IMR-90 (cell line): Measurements from ENCODE around the gene TCERG1L. TPM values are rescaled to one million over a fixed set of nuclear protein-coding genes. Genes with fewer than 3 reads are reported as not detected.

Experiments used
- ATAC-seq: fragments of 200-7000 bp; cut with Tn5 transposase; 2 replicates; pipeline ENCODE4 v1.9.1; 2020; ENCODE audit warnings: low read depth, mild to moderate bottlenecking, moderate library complexity
- BruUV-seq: library from RNA; stranded (reverse); fragments of 400-500 nt; replicated peaks from 2 replicates; lab custom pipeline; 2021; lab: Mats Ljungman, UMichigan
- CTCF ChIA-PET: fragments of 300-600 bp; formaldehyde crosslinking; extraction: SDS; loops from one replicate; lab custom pipeline; 2021; ENCODE audit warnings: antibody characterized with exemption; lab: Yijun Ruan, JAX
- POLR2A ChIA-PET: fragments of 300-600 bp; sonication (Branson Sonifier 250); formaldehyde crosslinking; loops from one replicate; lab custom pipeline; 2022; ENCODE audit warnings: antibody characterized with exemption; ENCODE audit not compliant: unreplicated experiment; lab: Charles Lee
- DNase-seq: peaks from one replicate; pipeline ENCODE4 v3.0.0; 2013
- H2AFZ ChIP-seq: replicated peaks from 2 replicates; pipeline ENCODE3; 2013; ENCODE audit warnings: low read length, mild to moderate bottlenecking; ENCODE audit not compliant: poor library complexity
- H2AK5ac ChIP-seq: 2 replicates; pipeline ENCODE4 v1.6.1; 2013; ENCODE audit warnings: low read depth, low read length, inconsistent platforms
- H2AK9ac ChIP-seq: replicated peaks from 2 replicates; pipeline ENCODE3; 2013; ENCODE audit warnings: mild to moderate bottlenecking, low read depth, low read length, moderate library complexity; ENCODE audit not compliant: poor library complexity
- H2BK120ac ChIP-seq: 2 replicates; pipeline ENCODE4 v1.6.1; 2013; ENCODE audit warnings: low read depth, low read length, inconsistent platforms
- H2BK15ac ChIP-seq: 3 replicates; pipeline ENCODE4 v1.6.1; 2013; ENCODE audit warnings: low read depth, low read length, inconsistent platforms
- H2BK20ac ChIP-seq: 2 replicates; pipeline ENCODE4 v1.6.1; 2013; ENCODE audit warnings: low read depth, mild to moderate bottlenecking, inconsistent platforms, low read length, moderate library complexity
- H2BK5ac ChIP-seq: 2 replicates; pipeline ENCODE4 v1.6.1; 2013; ENCODE audit warnings: mild to moderate bottlenecking, low read depth, low read length, inconsistent platforms; ENCODE audit not compliant: poor library complexity, severe bottlenecking
- H3K14ac ChIP-seq: replicated peaks from 2 replicates; pipeline ENCODE4 v1.6.1; 2013; ENCODE audit warnings: low read depth, low read length, inconsistent platforms
- H3K18ac ChIP-seq: 2 replicates; pipeline ENCODE4 v1.6.1; 2013; ENCODE audit warnings: low read depth, low read length, control low read depth
- H3K23ac ChIP-seq: 2 replicates; pipeline ENCODE4 v1.6.1; 2013; ENCODE audit warnings: low read depth, low read length, inconsistent platforms
- H3K27ac ChIP-seq: 2 replicates; pipeline ENCODE4 v1.5.1; 2013; ENCODE audit warnings: mild to moderate bottlenecking, control low read depth, low read length; ENCODE audit not compliant: insufficient read depth
- H3K27me3 ChIP-seq: 2 replicates; pipeline ENCODE4 v1.6.1; 2013; ENCODE audit warnings: low read length; ENCODE audit not compliant: control insufficient read depth, insufficient read depth
- H3K36me3 ChIP-seq: 2 replicates; pipeline ENCODE4 v1.6.1; 2013; ENCODE audit warnings: low read length, mixed read lengths; ENCODE audit not compliant: control insufficient read depth, insufficient read depth
- H3K4ac ChIP-seq: 2 replicates; pipeline ENCODE4 v1.6.1; 2013; ENCODE audit warnings: low read depth, low read length, inconsistent platforms
- H3K4me1 ChIP-seq: 2 replicates; pipeline ENCODE4 v1.6.1; 2013; ENCODE audit warnings: low read length, mixed read lengths; ENCODE audit not compliant: control insufficient read depth, insufficient read depth
- H3K4me2 ChIP-seq: 2 replicates; pipeline ENCODE4 v1.6.1; 2013; ENCODE audit warnings: low read depth, mild to moderate bottlenecking, control low read depth, low read length, moderate library complexity
- H3K4me3 ChIP-seq: 2 replicates; pipeline ENCODE4 v1.5.1; 2013; ENCODE audit warnings: low read depth, mild to moderate bottlenecking, control low read depth, low read length, moderate library complexity; ENCODE audit not compliant: insufficient read depth
- H3K56ac ChIP-seq: 2 replicates; pipeline ENCODE4 v1.6.1; 2013; ENCODE audit warnings: low read length, inconsistent platforms; ENCODE audit not compliant: insufficient read depth; ENCODE audit errors: extremely low read depth
- H3K79me1 ChIP-seq, 2 experiments: 2 replicates each; pipeline ENCODE4 v1.6.1; 2013; ENCODE audit warnings: low read length in 2 of 2, inconsistent platforms in 1 of 2, low read depth in 1 of 2
- H3K9ac ChIP-seq: 2 replicates; pipeline ENCODE4 v1.6.1; 2013; ENCODE audit warnings: low read depth, low read length, control low read depth
- H3K9me1 ChIP-seq: 2 replicates; pipeline ENCODE4 v1.6.1; 2013; ENCODE audit warnings: low read length, inconsistent platforms; ENCODE audit not compliant: insufficient read depth
- H3K9me3 ChIP-seq: 2 replicates; pipeline ENCODE4 v1.6.1; 2013; ENCODE audit warnings: low read length; ENCODE audit not compliant: control insufficient read depth, insufficient read depth
- H4K20me1 ChIP-seq: 2 replicates; pipeline ENCODE4 v1.6.1; 2013; ENCODE audit warnings: low read length, inconsistent platforms; ENCODE audit not compliant: insufficient read depth
- H4K5ac ChIP-seq: 2 replicates; pipeline ENCODE4 v1.6.1; 2013; ENCODE audit warnings: mild to moderate bottlenecking, low read depth, low read length, control low read depth
- H4K8ac ChIP-seq, 2 experiments: 2 replicates each; pipeline ENCODE4 v1.6.1; 2013; ENCODE audit warnings: low read depth in 2 of 2, low read length in 2 of 2, control low read depth in 1 of 2, inconsistent platforms in 1 of 2
- H4K91ac ChIP-seq: 2 replicates; pipeline ENCODE4 v1.6.1; 2013; ENCODE audit warnings: low read depth, low read length, inconsistent platforms; ENCODE audit not compliant: insufficient read depth
- CEBPB ChIP-seq: IDR thresholded peaks from 2 replicates; pipeline ENCODE4 v1.6.1; 2012; ENCODE audit warnings: low read depth, low read length, improper control_type of control experiment
- ELK1 ChIP-seq: fragments of 150-350 bp; IDR thresholded peaks from 2 replicates; pipeline ENCODE4 v1.6.1; 2016; ENCODE audit warnings: low read depth, mild to moderate bottlenecking, low read length, moderate library complexity, borderline replicate concordance
- FOS ChIP-seq: fragments of 150-350 bp; IDR thresholded peaks from 2 replicates; pipeline ENCODE4 v1.6.1; 2016; ENCODE audit warnings: low read depth, low read length
- MAFK ChIP-seq: IDR thresholded peaks from 2 replicates; pipeline ENCODE4 v1.6.1; 2012; ENCODE audit warnings: low read depth, low read length, improper control_type of control experiment
- MAZ ChIP-seq: IDR thresholded peaks from 2 replicates; pipeline ENCODE4 v1.6.1; 2012; ENCODE audit warnings: low read depth, mild to moderate bottlenecking, low read length, improper control_type of control experiment, moderate library complexity, borderline replicate concordance
- MXI1 ChIP-seq: IDR thresholded peaks from 2 replicates; pipeline ENCODE4 v1.6.1; 2012; ENCODE audit warnings: low read depth, mild to moderate bottlenecking, low read length, moderate library complexity, borderline replicate concordance
- POLR2A ChIP-seq: IDR thresholded peaks from 2 replicates; pipeline ENCODE4 v1.6.1; 2012; ENCODE audit warnings: mild to moderate bottlenecking, low read depth, low read length
- RAD21 ChIP-seq: IDR thresholded peaks from 2 replicates; pipeline ENCODE4 v1.6.1; 2012; ENCODE audit warnings: low read length, improper control_type of control experiment
- RCOR1 ChIP-seq: IDR thresholded peaks from 2 replicates; pipeline ENCODE4 v1.6.1; 2012; ENCODE audit warnings: mild to moderate bottlenecking, low read length, improper control_type of control experiment; ENCODE audit not compliant: insufficient replicate concordance
- WGBS, 2 experiments: methylation state at CpG; one replicate each; pipeline versions ENCODE4 v1.1.5 to v1.1.7; 2013; ENCODE audit warnings: missing lambda C conversion rate in 2 of 2; ENCODE audit not compliant: insufficient read length in 1 of 2; ENCODE audit errors: extremely low coverage in 2 of 2; 5-methylcytosine and 5-hydroxymethylcytosine counted together
- dilution Hi-C: fragments of 300-500 bp; cut with HindIII; formaldehyde crosslinking; loops from one replicate; pipeline ENCODE4 v1.14.3; 2018; ENCODE audit warnings: low sequenced_read_pairs; ENCODE audit not compliant: unreplicated experiment
- in situ Hi-C: fragments of 300-500 bp; cut with MboI; formaldehyde crosslinking; loops from 3 replicates; pipeline ENCODE4 v1.14.3; 2019; ENCODE audit warnings: low sequenced_read_pairs, inconsistent platforms, mixed read lengths
- intact Hi-C: fragments of 100-400 bp; cut with micrococcal nuclease; formaldehyde crosslinking; loops from 2 replicates; pipeline ENCODE4 v1.10.0; 2022
- polyA plus RNA-seq, 3 experiments: library from polyadenylated mRNA; depleted of rRNA; stranded (reverse); fragments of >200 nt; gene quantifications; 2 replicates each; pipeline ENCODE4 v1.2.3, GENCODE V29; 2012; ENCODE audit warnings: low replicate concordance in 1 of 3
- total RNA-seq: library from RNA; depleted of rRNA; stranded (reverse); fragments of >200 nt; gene quantifications from 2 replicates; pipeline ENCODE4 v1.2.3, GENCODE V29; 2012
- TF ChIP-seq, protein P1 (sequence below): fragments of 150-350 bp; IDR thresholded peaks from 2 replicates; pipeline ENCODE4 v1.6.1; 2017; ENCODE audit warnings: mild to moderate bottlenecking, antibody characterized with exemption, low read length, low read depth
- TF ChIP-seq, protein P2 (sequence below): conservative IDR thresholded peaks from 2 replicates; pipeline ENCODE4 v1.5.1; 2012; ENCODE audit warnings: mild to moderate bottlenecking, low read depth, low read length, improper control_type of control experiment

TCERG1L gene
- total and polyA plus RNA-seq, 2 of the 4 experiments (the other 2 are of a cell fraction): not detected

- TF ChIP-seq, protein P1, sequence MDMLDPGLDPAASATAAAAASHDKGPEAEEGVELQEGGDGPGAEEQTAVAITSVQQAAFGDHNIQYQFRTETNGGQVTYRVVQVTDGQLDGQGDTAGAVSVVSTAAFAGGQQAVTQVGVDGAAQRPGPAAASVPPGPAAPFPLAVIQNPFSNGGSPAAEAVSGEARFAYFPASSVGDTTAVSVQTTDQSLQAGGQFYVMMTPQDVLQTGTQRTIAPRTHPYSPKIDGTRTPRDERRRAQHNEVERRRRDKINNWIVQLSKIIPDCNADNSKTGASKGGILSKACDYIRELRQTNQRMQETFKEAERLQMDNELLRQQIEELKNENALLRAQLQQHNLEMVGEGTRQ: no peak
- TF ChIP-seq POLR2A: no peak
Measured at GRCh38 chr10:131203456-131204357, 107.8 kb downstream of the TCERG1L start (continued).

DNA sequence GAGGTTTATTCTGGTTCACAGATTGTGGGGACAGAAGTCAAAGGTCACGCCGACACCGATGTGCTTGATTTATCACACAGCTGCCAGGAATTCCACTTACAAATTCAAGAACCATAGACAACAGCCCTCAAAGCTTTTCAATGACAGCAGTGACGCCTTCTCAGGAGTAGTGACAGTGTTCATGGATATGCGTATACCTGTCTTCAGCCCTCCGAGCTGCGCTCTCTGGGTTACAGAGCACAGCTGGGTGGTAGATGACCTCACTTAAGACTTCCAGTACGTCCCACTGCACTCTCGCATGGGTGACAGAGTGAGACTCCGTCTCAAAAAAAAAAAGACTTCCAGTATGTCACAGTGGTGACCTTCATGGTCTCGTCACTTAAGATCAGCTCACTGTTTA is 108.5 kb downstream of the TCERG1L start:
- Histone ChIP-seq H3K27ac (no peak overlapping the region), H3K9ac (no peak overlapping the region), H3K14ac (no peak overlapping the region), H2BK120ac (no peak overlapping the region), H4K20me1 (no peaks in the 10 kb centered on the region), H4K8ac (no peak overlapping the region), H2AK9ac (no peak overlapping the region), H4K91ac (no peak overlapping the region), H3K27me3 (no peaks in the 10 kb centered on the region), H3K9me3 (peaks cover 55% of the 10 kb centered on the region), H3K79me1 (no peaks in the 10 kb centered on the region), H3K4me1 (no peaks in the 10 kb centered on the region), H2AK5ac (no peak overlapping the region), H2AFZ (no peak overlapping the region), H3K9me1 (no peaks in the 10 kb centered on the region), H4K5ac (no peak overlapping the region), H3K36me3 (no peaks in the 10 kb centered on the region), H2BK20ac (no peak overlapping the region), H3K18ac (no peak overlapping the region), H3K4me3 (no peak overlapping the region), H3K23ac (no peak overlapping the region), H2BK15ac (no peak overlapping the region), H2BK5ac (no peak overlapping the region), H3K56ac (no peak overlapping the region), H3K4me2 (no peak overlapping the region), H3K4ac (no peak overlapping the region)
- in situ Hi-C loops (no loop called here), intact Hi-C loops (no loop called here), dilution Hi-C loops (no loop called here)
- ChIA-PET POLR2A (no interaction called here), CTCF (no interaction called here)
- no peak for ATAC-seq
- TF ChIP-seq, protein P2, sequence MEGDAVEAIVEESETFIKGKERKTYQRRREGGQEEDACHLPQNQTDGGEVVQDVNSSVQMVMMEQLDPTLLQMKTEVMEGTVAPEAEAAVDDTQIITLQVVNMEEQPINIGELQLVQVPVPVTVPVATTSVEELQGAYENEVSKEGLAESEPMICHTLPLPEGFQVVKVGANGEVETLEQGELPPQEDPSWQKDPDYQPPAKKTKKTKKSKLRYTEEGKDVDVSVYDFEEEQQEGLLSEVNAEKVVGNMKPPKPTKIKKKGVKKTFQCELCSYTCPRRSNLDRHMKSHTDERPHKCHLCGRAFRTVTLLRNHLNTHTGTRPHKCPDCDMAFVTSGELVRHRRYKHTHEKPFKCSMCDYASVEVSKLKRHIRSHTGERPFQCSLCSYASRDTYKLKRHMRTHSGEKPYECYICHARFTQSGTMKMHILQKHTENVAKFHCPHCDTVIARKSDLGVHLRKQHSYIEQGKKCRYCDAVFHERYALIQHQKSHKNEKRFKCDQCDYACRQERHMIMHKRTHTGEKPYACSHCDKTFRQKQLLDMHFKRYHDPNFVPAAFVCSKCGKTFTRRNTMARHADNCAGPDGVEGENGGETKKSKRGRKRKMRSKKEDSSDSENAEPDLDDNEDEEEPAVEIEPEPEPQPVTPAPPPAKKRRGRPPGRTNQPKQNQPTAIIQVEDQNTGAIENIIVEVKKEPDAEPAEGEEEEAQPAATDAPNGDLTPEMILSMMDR: no peak
- TF ChIP-seq RAD21 (no peak), RCOR1 (no peak), POLR2A (no peak), MAFK (no peak), MXI1 (no peak), CEBPB (no peak), FOS (no peak), MAZ (no peak), ELK1 (no peak)
- no TSS peak for BruUV-seq
- no peak for DNase-seq
- WGBS, 2 experiments: no CpG with 5 or more reads among the region's 11 CpGs
